Measurements from ENCODE around the gene CYSTM1. TPM values are rescaled to one million over a fixed set of nuclear protein-coding genes. Genes with fewer than 3 reads are reported as not detected.

The CYSTM1 gene
- total and polyA plus RNA-seq, 2 donors (not counting 3 experiments of a cell fraction or from before 2014, with no cell fraction given) = 28.9 to 41.5 TPM

DNA sequence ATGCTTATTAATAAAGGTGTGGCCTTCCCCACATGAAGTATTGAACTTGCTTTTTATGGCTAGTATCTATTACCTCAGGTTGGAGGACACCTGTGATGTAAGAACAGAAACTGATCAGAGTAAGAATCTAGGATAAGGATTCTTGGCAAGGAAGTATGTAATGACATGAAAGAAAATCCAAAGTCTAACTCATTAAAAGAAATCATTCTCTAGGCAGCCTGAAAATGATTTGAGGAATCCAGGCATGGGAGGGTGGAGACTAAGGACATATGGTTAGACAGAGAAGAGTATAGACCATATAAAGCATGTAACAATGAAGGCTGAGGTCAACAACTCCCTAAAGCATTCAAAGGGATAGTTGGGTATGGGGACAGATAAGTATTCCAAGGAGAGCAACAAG is 95.0 kb downstream of the CYSTM1 start:
- BruUV-seq (replicated peaks) = no TSS peak
- FAIRE-seq (no peak), DNase-seq (ENCODE audit: low read depth, low spot score) (no peak)
- Histone ChIP-seq H2AFZ (ENCODE audit: low read depth, low read length) (no peak overlapping the region), H3K4me1 (ENCODE audit: control insufficient read depth, extremely low read depth, insufficient read depth, low read length) (peaks cover 30% of the 10 kb centered on the region), H3K27ac (ENCODE audit: insufficient read depth, low read depth, low read length) (no peak overlapping the region), H3K27me3 (ENCODE audit: control insufficient read depth in 2 of 2, insufficient read depth in 2 of 2, low read length in 2 of 2) (no peaks in the 10 kb centered on the region), H3K79me2 (ENCODE audit: control insufficient read depth, insufficient read depth, low read length) (peaks cover 30% of the 10 kb centered on the region), H3K36me3 (ENCODE audit: control insufficient read depth in 2 of 2, extremely low read depth in 1 of 2, insufficient read depth in 2 of 2, low read length in 2 of 2) (no peaks in the 10 kb centered on the region), H3K9me3 (replicated peaks; ENCODE audit: control insufficient read depth, insufficient read depth, low read length) (no peaks in the 10 kb centered on the region), H3K9ac (replicated peaks; ENCODE audit: extremely low read depth, insufficient read depth, low read length) (no peak overlapping the region), H3K9me1 (replicated peaks; ENCODE audit: control insufficient read depth, extremely low read depth, insufficient read depth, low read length) (no peaks in the 10 kb centered on the region), H3K4me3 (replicated peaks in 1 of 3; ENCODE audit: insufficient read depth in 1 of 3, low read depth in 1 of 3, low read length in 3 of 3) (no peak overlapping the region), H3K4me2 (ENCODE audit: insufficient read depth, low read length) (no peak overlapping the region), H4K20me1 (replicated peaks; ENCODE audit: control insufficient read depth, extremely low read depth, insufficient read depth, low read length) (no peaks in the 10 kb centered on the region)
- CTCF ChIA-PET = interaction anchor here (0.6 to 1.2 kb wide), 2 partner anchors 8 to 12 kb away, joined by 3 read pairs; no protein-coding TSS in a partner anchor
- POLR2A ChIA-PET = no interaction called here
- TF ChIP-seq POLR2AphosphoS5 (IDR thresholded peaks at IDR 0.05; ENCODE audit: insufficient read depth, low read depth, low read length) (no peak), MYC (IDR thresholded peaks at IDR 0.05; ENCODE audit: low read depth, low read length) (no peak), FOS (IDR thresholded peaks at IDR 0.05; ENCODE audit: borderline replicate concordance, insufficient read depth, low read length) (no peak), POLR2A (IDR thresholded peaks at IDR 0.05; ENCODE audit: low read depth, low read length) (no peak), JUN (IDR thresholded peaks at IDR 0.05; ENCODE audit: borderline replicate concordance, insufficient read depth, insufficient read length, low read depth) (no peak), EZH2 (IDR thresholded peaks at IDR 0.05; ENCODE audit: borderline replicate concordance, low read depth, low read length, severe bottlenecking) (no peak), GATA2 (IDR thresholded peaks at IDR 0.05; ENCODE audit: insufficient read depth, insufficient read length, low read depth, low read length) (no peak)
- TF ChIP-seq, protein P1, sequence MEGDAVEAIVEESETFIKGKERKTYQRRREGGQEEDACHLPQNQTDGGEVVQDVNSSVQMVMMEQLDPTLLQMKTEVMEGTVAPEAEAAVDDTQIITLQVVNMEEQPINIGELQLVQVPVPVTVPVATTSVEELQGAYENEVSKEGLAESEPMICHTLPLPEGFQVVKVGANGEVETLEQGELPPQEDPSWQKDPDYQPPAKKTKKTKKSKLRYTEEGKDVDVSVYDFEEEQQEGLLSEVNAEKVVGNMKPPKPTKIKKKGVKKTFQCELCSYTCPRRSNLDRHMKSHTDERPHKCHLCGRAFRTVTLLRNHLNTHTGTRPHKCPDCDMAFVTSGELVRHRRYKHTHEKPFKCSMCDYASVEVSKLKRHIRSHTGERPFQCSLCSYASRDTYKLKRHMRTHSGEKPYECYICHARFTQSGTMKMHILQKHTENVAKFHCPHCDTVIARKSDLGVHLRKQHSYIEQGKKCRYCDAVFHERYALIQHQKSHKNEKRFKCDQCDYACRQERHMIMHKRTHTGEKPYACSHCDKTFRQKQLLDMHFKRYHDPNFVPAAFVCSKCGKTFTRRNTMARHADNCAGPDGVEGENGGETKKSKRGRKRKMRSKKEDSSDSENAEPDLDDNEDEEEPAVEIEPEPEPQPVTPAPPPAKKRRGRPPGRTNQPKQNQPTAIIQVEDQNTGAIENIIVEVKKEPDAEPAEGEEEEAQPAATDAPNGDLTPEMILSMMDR (IDR thresholded peaks at IDR 0.05; ENCODE audit: extremely low read depth in 1 of 2, insufficient read depth in 1 of 2, low read depth in 1 of 2, low read length in 2 of 2) = no peak
- TF ChIP-seq, protein P2, sequence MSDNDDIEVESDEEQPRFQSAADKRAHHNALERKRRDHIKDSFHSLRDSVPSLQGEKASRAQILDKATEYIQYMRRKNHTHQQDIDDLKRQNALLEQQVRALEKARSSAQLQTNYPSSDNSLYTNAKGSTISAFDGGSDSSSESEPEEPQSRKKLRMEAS (IDR thresholded peaks at IDR 0.05; ENCODE audit: insufficient read depth, insufficient read length) = no peak
- intact Hi-C loops (cut with micrococcal nuclease) = no loop called here
- dilution Hi-C loops (cut with MboI; ENCODE audit: extremely low pct_ligation_motif_present, low sequenced_read_pairs) = no loop called here
